Common myeloid progenitor, CD34-positive (primary cell): ENCODE data around the gene MST1R.
"Not testable (repeated sequence)": the region's sequence is repeated elsewhere in the genome, so short reads cannot be mapped to it uniquely, and the experiment has no call there.

ENCODE experiments used
- CTCF ChIA-PET: fragments of 350-600 bp; sonication (Branson Sonifier 250); formaldehyde crosslinking; loops from one replicate; lab custom pipeline; 2021; ENCODE audit warnings: antibody characterized with exemption; lab: Charles Lee
- POLR2A ChIA-PET: fragments of 350-600 bp; sonication (Branson Sonifier 250); formaldehyde crosslinking; loops from one replicate; lab custom pipeline; 2021; ENCODE audit warnings: antibody characterized with exemption; lab: Charles Lee
- DNase-seq, 3 donors: peaks; one replicate each; pipeline versions ENCODE4 v3.0.0 to v3.0.0-alpha.2; 2013
- H3K27ac ChIP-seq, 2 experiments: 1 replicate in 1 of 2; 2 replicates in 1 of 2; pipeline ENCODE4 v1.7.0; 2013; ENCODE audit warnings: inconsistent platforms in 2 of 2, low read length in 2 of 2, mild to moderate bottlenecking in 2 of 2, low read depth in 1 of 2, moderate library complexity in 1 of 2; ENCODE audit not compliant: severe bottlenecking in 2 of 2, insufficient read depth in 1 of 2, poor library complexity in 1 of 2
- H3K27me3 ChIP-seq, 5 experiments: replicated peaks in 2 of 5; 1 replicate in 3 of 5; 2 replicates in 2 of 5; pipeline versions ENCODE4 v1.6.1 to v1.7.0; 2013; ENCODE audit warnings: low read length in 4 of 5, mild to moderate bottlenecking in 2 of 5, moderate library complexity in 2 of 5, inconsistent platforms in 1 of 5; ENCODE audit not compliant: insufficient read depth in 5 of 5, control insufficient read depth in 4 of 5
- H3K36me3 ChIP-seq, 4 experiments: 1 replicate in 2 of 4; 2 replicates in 2 of 4; pipeline versions ENCODE4 v1.6.1 to v1.7.0; 2013; ENCODE audit warnings: low read length in 3 of 4, control low read depth in 1 of 4, mild to moderate bottlenecking in 1 of 4; ENCODE audit not compliant: control insufficient read depth in 4 of 4, insufficient read depth in 4 of 4
- H3K4me1 ChIP-seq, 4 experiments: 1 replicate in 3 of 4; 2 replicates in 1 of 4; pipeline versions ENCODE4 v1.6.1 to v1.7.1; 2013; ENCODE audit warnings: low read length in 3 of 4, mild to moderate bottlenecking in 3 of 4, control low read depth in 1 of 4, inconsistent platforms in 1 of 4, moderate library complexity in 1 of 4; ENCODE audit not compliant: control insufficient read depth in 4 of 4, insufficient read depth in 4 of 4; ENCODE audit errors: control extremely low read depth in 1 of 4
- H3K4me3 ChIP-seq, 7 experiments: 1 replicate in 4 of 7; 2 replicates in 3 of 7; pipeline versions ENCODE4 v1.5.1 to v1.7.0; 2013; ENCODE audit warnings: mild to moderate bottlenecking in 7 of 7, low read length in 6 of 7, moderate library complexity in 6 of 7, inconsistent platforms in 2 of 7, low read depth in 2 of 7, control low read depth in 1 of 7; ENCODE audit not compliant: insufficient read depth in 4 of 7, control insufficient read depth in 1 of 7; ENCODE audit errors: extremely low read depth in 1 of 7
- H3K9me3 ChIP-seq, 5 experiments: 1 replicate in 4 of 5; 2 replicates in 1 of 5; pipeline versions ENCODE4 v1.6.1 to v1.7.1; 2013; ENCODE audit warnings: low read length in 4 of 5, mild to moderate bottlenecking in 2 of 5, inconsistent platforms in 1 of 5, low read depth in 1 of 5, moderate library complexity in 1 of 5; ENCODE audit not compliant: control insufficient read depth in 4 of 5, insufficient read depth in 2 of 5; ENCODE audit errors: control extremely low read depth in 1 of 5
- WGBS: methylation state at CpG from one replicate; pipeline ENCODE4 v1.1.5; 2013; ENCODE audit not compliant: insufficient coverage; 5-methylcytosine and 5-hydroxymethylcytosine counted together

The MST1R gene

GRCh38 chr3:49932281-49932680 is 28.6 kb upstream of the MST1R start:
- H3K27ac ChIP-seq, H3K27me3 ChIP-seq, H3K9me3 ChIP-seq, H3K4me3 ChIP-seq, DNase-seq, H3K36me3 ChIP-seq, POLR2A ChIA-PET: not testable (repeated sequence)
- peaks cover 0 to 23% (median 14%) of the 10 kb centered on the region in 4 experiments for H3K4me1 ChIP-seq
- CTCF ChIA-PET, result interaction anchor here (1.0 kb wide), 1 partner anchor 84 kb away, joined by 4 read pairs; no protein-coding TSS in a partner anchor
- 98% methylated on average over 11 of the region's 15 CpGs for WGBS

- H3K27ac ChIP-seq, result no peak overlapping the region
- H3K36me3 ChIP-seq, result no peaks in the 10 kb centered on the region
- WGBS, result 86% methylated on average over 1 of the region's 1 CpG
- peaks cover 0 to 23% (median 14%) of the 10 kb centered on the region in 4 experiments for H3K4me1 ChIP-seq
- no peak for DNase-seq
- POLR2A ChIA-PET, result interaction anchor here (0.8 kb wide), 1 partner anchor 9 kb away, joined by 4 read pairs; the partner anchor contains the start of gene RBM6
- CTCF ChIA-PET, result interaction anchor here (0.8 to 3.2 kb wide), 2 partner anchors 9 to 23 kb away, joined by 5 to 15 read pairs; partner anchors contain the start of gene RBM6
- H3K9me3 ChIP-seq, result no peaks in the 10 kb centered on the region
- H3K27me3 ChIP-seq, result no peaks in the 10 kb centered on the region
- H3K4me3 ChIP-seq, result no peak overlapping the region
Observed at GRCh38 chr3:49930922-49931321, 27.2 kb upstream of the MST1R start.

- Histone ChIP-seq H3K9me3 (no peaks in the 10 kb centered on the region), H3K4me1 (peaks cover 0 to 23% (median 14%) of the 10 kb centered on the region in 4 experiments), H3K36me3 (no peaks in the 10 kb centered on the region), H3K27ac (peak overlapping the region in 1 of 2 experiments; percentile 70), H3K27me3 (no peaks in the 10 kb centered on the region), H3K4me3 (peak overlapping the region in 6 of 7 experiments; percentile 81 to 94 (median 86))
- CTCF ChIA-PET, result interaction anchor here (0.7 to 3.2 kb wide), 7 partner anchors 11 to 128 kb away, joined by 3 to 15 read pairs (median 4); no protein-coding TSS in a partner anchor
- POLR2A ChIA-PET, result interaction anchor here (1.5 kb wide), 1 partner anchor 10 kb away, joined by 11 read pairs; the partner anchor contains the start of gene RBM6
- DNase-seq, result no peak
- 95% methylated on average over 9 of the region's 16 CpGs for WGBS
Observed at GRCh38 chr3:49930168-49930690, 26.6 kb upstream of the MST1R start.

- peak; percentile 81 to 87 (median 83) for DNase-seq
- WGBS, result 1% methylated on average over 43 of the region's 56 CpGs
- H3K4me1 ChIP-seq, result peaks cover 0 to 23% (median 14%) of the 10 kb centered on the region in 4 experiments
- H3K27me3 ChIP-seq, result no peaks in the 10 kb centered on the region
- ChIA-PET CTCF (interaction anchor here (0.7 to 3.2 kb wide), 9 partner anchors 11 to 141 kb away, joined by 3 to 15 read pairs (median 3); no protein-coding TSS in a partner anchor), POLR2A (interaction anchor here (0.8 to 1.5 kb wide), 2 partner anchors 10 to 143 kb away, joined by 3 to 11 read pairs; partner anchors contain the start of genes IP6K1 and RBM6)
- peak within 1 kb of the TSS in 1 of 2 experiments; percentile 70 for H3K27ac ChIP-seq
- peak within 1 kb of the TSS; percentile 53 to 94 (median 83) for H3K4me3 ChIP-seq
- no peaks in the 10 kb centered on the region for H3K9me3 ChIP-seq
- H3K36me3 ChIP-seq, result no peaks in the 10 kb centered on the region
Observed at GRCh38 chr3:49929291-49930167, 25.9 kb upstream of the MST1R start, which contains the start of gene MON1A. Gene MON1A (minus strand): TSS chr3:49929811. CDS start chr3:49913346, 16,465 bp downstream.

GRCh38 chr3:49928481-49929017 is 24.9 kb upstream of the MST1R start:
- Histone ChIP-seq H3K4me3 (peak overlapping the region in 3 of 7 experiments; percentile 82 to 89 (median 88)), H3K4me1 (peaks cover 0 to 23% (median 14%) of the 10 kb centered on the region in 4 experiments), H3K27me3 (no peaks in the 10 kb centered on the region), H3K9me3 (no peaks in the 10 kb centered on the region), H3K36me3 (no peaks in the 10 kb centered on the region), H3K27ac (peak overlapping the region in 1 of 2 experiments; percentile 70)
- DNase-seq, result no peak
- 100% methylated on average over 3 of the region's 5 CpGs for WGBS
- POLR2A ChIA-PET, result interaction anchor here (1.5 kb wide), 1 partner anchor 11 kb away, joined by 11 read pairs; the partner anchor contains the start of gene RBM6
- CTCF ChIA-PET, result interaction anchor here (1.1 to 1.5 kb wide), 5 partner anchors 9 to 142 kb away, joined by 3 to 4 read pairs (median 3); no protein-coding TSS in a partner anchor

- WGBS, result 57% methylated on average over 1 of the region's 5 CpGs
Observed at GRCh38 chr3:49927798-49928197, 24.1 kb upstream of the MST1R start.

More at GRCh38 chr3:49927798-49928197, 24.1 kb upstream of the MST1R start:
- CTCF ChIA-PET, result interaction anchor here (0.9 to 1.4 kb wide), 4 partner anchors 8 to 141 kb away, joined by 3 to 4 read pairs (median 3); no protein-coding TSS in a partner anchor
- no peaks in the 10 kb centered on the region for H3K27me3 ChIP-seq
- no peak for DNase-seq
- POLR2A ChIA-PET, result interaction anchor here (0.6 kb wide), 1 partner anchor 502 kb away, joined by 3 read pairs; no protein-coding TSS in a partner anchor
- no peaks in the 10 kb centered on the region for H3K9me3 ChIP-seq
- no peak overlapping the region for H3K27ac ChIP-seq
- H3K4me1 ChIP-seq, result peaks cover 0 to 23% (median 14%) of the 10 kb centered on the region in 4 experiments
- H3K36me3 ChIP-seq, result no peaks in the 10 kb centered on the region
- no peak overlapping the region for H3K4me3 ChIP-seq
